DMS53 (cell line): ENCODE data around the gene GFRA1.
"Not testable (repeated sequence)": the region's sequence is repeated elsewhere in the genome, so short reads cannot be mapped to it uniquely, and the experiment has no call there.

ENCODE experiments used
- DNase-seq: peaks from one replicate; lab custom pipeline; 2025; lab: John Stamatoyannopoulos, UW

GFRA1 gene

GRCh38 chr10:116063107-116063506, 209.9 kb downstream of the GFRA1 start:
- no peak for DNase-seq

GRCh38 chr10:116060864-116061263, 212.1 kb downstream of the GFRA1 start:
- DNase-seq: no peak

GRCh38 chr10:116059320-116059719, 213.7 kb downstream of the GFRA1 start:
- DNase-seq: no peak

GRCh38 chr10:116056445-116057293, 216.3 kb downstream of the GFRA1 start:
- no peak for DNase-seq

- DNase-seq: no peak
These were observed 217.1 kb downstream of the GFRA1 start for GRCh38 chr10:116055917-116056252.

- no peak for DNase-seq
These were observed 217.6 kb downstream of the GFRA1 start for GRCh38 chr10:116055252-116055916.

- no peak for DNase-seq
These were observed 219.1 kb downstream of the GFRA1 start for GRCh38 chr10:116053910-116054309.

- DNase-seq: not testable (repeated sequence)
These were observed 219.8 kb downstream of the GFRA1 start for GRCh38 chr10:116053009-116053730.

GRCh38 chr10:116052522-116052921, 220.5 kb downstream of the GFRA1 start:
- not testable (repeated sequence) for DNase-seq

GRCh38 chr10:116049974-116050304, 223.1 kb downstream of the GFRA1 start:
- DNase-seq: no peak

GRCh38 chr10:116049158-116049973, 223.6 kb downstream of the GFRA1 start:
- no peak for DNase-seq

GRCh38 chr10:116045366-116046356, 227.3 kb downstream of the GFRA1 start:
- DNase-seq: no peak

GRCh38 chr10:116044801-116045248, 228.2 kb downstream of the GFRA1 start:
- no peak for DNase-seq

GRCh38 chr10:116043861-116044260, 229.1 kb downstream of the GFRA1 start:
- no peak for DNase-seq

- DNase-seq: no peak
These were observed 229.7 kb downstream of the GFRA1 start for GRCh38 chr10:116043304-116043703.

GRCh38 chr10:116041948-116042347, 231.1 kb downstream of the GFRA1 start:
- DNase-seq: no peak

GRCh38 chr10:116039612-116040011, 233.4 kb downstream of the GFRA1 start:
- DNase-seq: no peak

GRCh38 chr10:116038259-116038658, 234.7 kb downstream of the GFRA1 start:
- DNase-seq: no peak

- not testable (repeated sequence) for DNase-seq
These were observed 237.6 kb downstream of the GFRA1 start for GRCh38 chr10:116035406-116035805.

GRCh38 chr10:116030576-116030975, 242.4 kb downstream of the GFRA1 start:
- no peak for DNase-seq

- no peak for DNase-seq
These were observed 243.2 kb downstream of the GFRA1 start for GRCh38 chr10:116029826-116030225.
